Loucy (cell line): ENCODE measurements around the gene CRISP2.

Experiments
- H2AFZ ChIP-seq: fragments of 200-600 bp; sonication (generic); 2 replicates; pipeline ENCODE4 v1.6.0; 2016; ENCODE audit warnings: antibody characterized with exemption, mild to moderate bottlenecking, low read length, moderate library complexity
- H3F3A ChIP-seq: fragments of 200-600 bp; 2 replicates; pipeline ENCODE4 v1.6.0; 2016; ENCODE audit warnings: antibody characterized with exemption, low read depth, mild to moderate bottlenecking
- H3K27me3 ChIP-seq: fragments of 200-600 bp; sonication (generic); 2 replicates; pipeline ENCODE4 v1.6.1; 2014; ENCODE audit warnings: low read length, mild to moderate bottlenecking; ENCODE audit not compliant: insufficient read depth, poor library complexity, severe bottlenecking
- H3K36me3 ChIP-seq: fragments of 200-600 bp; sonication (generic); 2 replicates; pipeline ENCODE4 v1.6.1; 2016; ENCODE audit warnings: low read length; ENCODE audit not compliant: insufficient read depth
- H3K4me1 ChIP-seq: fragments of 200-600 bp; sonication (generic); 2 replicates; pipeline ENCODE4 v1.5.1; 2014; ENCODE audit warnings: low read length, mild to moderate bottlenecking; ENCODE audit not compliant: insufficient read depth, poor library complexity, severe bottlenecking
- H3K4me2 ChIP-seq: fragments of 200-600 bp; sonication (generic); 2 replicates; pipeline ENCODE4 v1.6.0; 2014; ENCODE audit warnings: antibody characterized with exemption, low read length, low read depth, mild to moderate bottlenecking; ENCODE audit not compliant: poor library complexity, severe bottlenecking
- H3K4me3 ChIP-seq: fragments of 200-600 bp; sonication (generic); 2 replicates; pipeline ENCODE4 v1.5.1; 2014; ENCODE audit warnings: low read length, mild to moderate bottlenecking, mixed read lengths; ENCODE audit not compliant: poor library complexity, severe bottlenecking
- H3K79me2 ChIP-seq: fragments of 200-600 bp; sonication (generic); 2 replicates; pipeline ENCODE4 v1.6.1; 2014; ENCODE audit warnings: low read length; ENCODE audit not compliant: insufficient read depth
- H3K9ac ChIP-seq: fragments of 200-600 bp; sonication (generic); 2 replicates; pipeline ENCODE4 v1.6.0; 2014; ENCODE audit warnings: mild to moderate bottlenecking, low read depth, low read length, moderate library complexity; ENCODE audit not compliant: poor library complexity, severe bottlenecking
- H3K9me2 ChIP-seq: fragments of 200-600 bp; sonication (generic); replicated peaks from 2 replicates; pipeline ENCODE4 v1.6.1; 2016; ENCODE audit warnings: low read depth, low read length, mixed read lengths
- H3K9me3 ChIP-seq: fragments of 200-600 bp; sonication (generic); 2 replicates; pipeline ENCODE4 v1.6.1; 2014; ENCODE audit warnings: mild to moderate bottlenecking, antibody characterized with exemption, low read length, low read depth; ENCODE audit not compliant: insufficient read depth
- H4K20me1 ChIP-seq: fragments of 200-600 bp; sonication (generic); 2 replicates; pipeline ENCODE4 v1.6.0; 2014; ENCODE audit warnings: antibody characterized with exemption, low read length, mild to moderate bottlenecking; ENCODE audit not compliant: insufficient read depth, poor library complexity, severe bottlenecking
- EZH2phosphoT487 ChIP-seq: fragments of 200-600 bp; IDR thresholded peaks from 2 replicates; pipeline ENCODE4 v1.6.1; 2018; ENCODE audit warnings: antibody characterized with exemption, mild to moderate bottlenecking, moderate library complexity, borderline replicate concordance
- TF ChIP-seq, protein P1 (sequence below): fragments of 200-600 bp; sonication (generic); conservative IDR thresholded peaks from 2 replicates; pipeline ENCODE4 v1.5.1; 2014; ENCODE audit warnings: mild to moderate bottlenecking, antibody characterized with exemption, low read length

CRISP2 gene

DNA sequence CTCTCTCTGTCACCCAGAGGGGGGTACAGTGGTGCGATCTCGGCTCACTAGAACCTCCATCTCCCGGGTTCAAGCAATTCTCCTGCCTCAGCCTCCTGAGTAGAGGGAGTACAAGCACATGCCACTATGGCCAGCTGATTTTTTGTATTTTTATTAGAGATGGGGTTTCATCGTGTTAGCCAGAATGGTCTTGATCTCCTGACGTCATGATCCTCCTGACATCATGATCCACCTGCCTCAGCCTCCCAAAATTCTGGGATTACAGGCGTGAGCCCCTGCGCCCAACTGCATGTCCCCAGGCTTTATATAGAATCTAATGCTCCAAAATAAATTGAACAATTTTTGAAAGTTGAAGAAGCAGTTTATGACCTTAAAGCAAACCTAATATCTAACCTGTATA is 7.0 kb upstream of the CRISP2 start:
- H3K4me1 ChIP-seq, result no peaks in the 10 kb centered on the region
- no peak overlapping the region for H2AFZ ChIP-seq
- no peaks in the 10 kb centered on the region for H3K79me2 ChIP-seq
- H4K20me1 ChIP-seq, result no peaks in the 10 kb centered on the region
- H3K27me3 ChIP-seq, result no peaks in the 10 kb centered on the region
- no peaks in the 10 kb centered on the region; the same call in 1 of the 2 replicates for H3K9me3 ChIP-seq
- H3F3A ChIP-seq, result no peaks in the 10 kb centered on the region
- no peak overlapping the region for H3K4me3 ChIP-seq
- no peaks in the 10 kb centered on the region for H3K36me3 ChIP-seq
- no peaks in the 10 kb centered on the region for H3K9me2 ChIP-seq
- H3K9ac ChIP-seq, result no peak overlapping the region
- H3K4me2 ChIP-seq, result no peak overlapping the region
- TF ChIP-seq, protein P1, sequence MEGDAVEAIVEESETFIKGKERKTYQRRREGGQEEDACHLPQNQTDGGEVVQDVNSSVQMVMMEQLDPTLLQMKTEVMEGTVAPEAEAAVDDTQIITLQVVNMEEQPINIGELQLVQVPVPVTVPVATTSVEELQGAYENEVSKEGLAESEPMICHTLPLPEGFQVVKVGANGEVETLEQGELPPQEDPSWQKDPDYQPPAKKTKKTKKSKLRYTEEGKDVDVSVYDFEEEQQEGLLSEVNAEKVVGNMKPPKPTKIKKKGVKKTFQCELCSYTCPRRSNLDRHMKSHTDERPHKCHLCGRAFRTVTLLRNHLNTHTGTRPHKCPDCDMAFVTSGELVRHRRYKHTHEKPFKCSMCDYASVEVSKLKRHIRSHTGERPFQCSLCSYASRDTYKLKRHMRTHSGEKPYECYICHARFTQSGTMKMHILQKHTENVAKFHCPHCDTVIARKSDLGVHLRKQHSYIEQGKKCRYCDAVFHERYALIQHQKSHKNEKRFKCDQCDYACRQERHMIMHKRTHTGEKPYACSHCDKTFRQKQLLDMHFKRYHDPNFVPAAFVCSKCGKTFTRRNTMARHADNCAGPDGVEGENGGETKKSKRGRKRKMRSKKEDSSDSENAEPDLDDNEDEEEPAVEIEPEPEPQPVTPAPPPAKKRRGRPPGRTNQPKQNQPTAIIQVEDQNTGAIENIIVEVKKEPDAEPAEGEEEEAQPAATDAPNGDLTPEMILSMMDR, result no peak
- no peak for TF ChIP-seq EZH2phosphoT487

DNA sequence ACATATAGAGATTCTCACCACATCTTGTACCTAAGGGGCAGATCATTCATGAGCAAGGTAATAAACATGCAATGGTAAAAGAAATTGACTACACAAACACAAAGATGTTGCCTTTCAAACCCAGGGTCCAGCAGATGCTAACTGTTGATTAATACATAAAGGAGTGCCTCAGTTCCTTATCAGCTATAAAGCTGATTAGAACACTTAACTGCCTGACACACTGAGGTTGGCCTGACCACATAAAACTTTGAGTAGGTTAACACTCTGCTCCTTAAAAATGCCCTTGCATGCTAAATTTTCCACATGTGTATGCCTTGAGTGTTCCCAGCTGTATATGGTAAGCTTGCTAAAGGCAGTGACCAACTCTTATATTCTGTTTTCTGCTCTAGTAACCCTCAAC is 14.9 kb downstream of the CRISP2 start:
- H3K4me1 ChIP-seq, result no peaks in the 10 kb centered on the region
- H3K27me3 ChIP-seq, result no peaks in the 10 kb centered on the region
- no peak overlapping the region for H2AFZ ChIP-seq
- no peaks in the 10 kb centered on the region for H3F3A ChIP-seq
- H3K4me2 ChIP-seq, result no peak overlapping the region
- peaks cover 3% of the 10 kb centered on the region; the same call in 1 of the 2 replicates for H3K9me3 ChIP-seq
- no peak overlapping the region for H3K9ac ChIP-seq
- TF ChIP-seq EZH2phosphoT487, result no peak
- TF ChIP-seq, protein P1, result no peak
- no peak overlapping the region for H3K4me3 ChIP-seq
- H3K36me3 ChIP-seq, result no peaks in the 10 kb centered on the region
- no peaks in the 10 kb centered on the region for H3K9me2 ChIP-seq
- no peaks in the 10 kb centered on the region for H3K79me2 ChIP-seq
- no peaks in the 10 kb centered on the region for H4K20me1 ChIP-seq

DNA sequence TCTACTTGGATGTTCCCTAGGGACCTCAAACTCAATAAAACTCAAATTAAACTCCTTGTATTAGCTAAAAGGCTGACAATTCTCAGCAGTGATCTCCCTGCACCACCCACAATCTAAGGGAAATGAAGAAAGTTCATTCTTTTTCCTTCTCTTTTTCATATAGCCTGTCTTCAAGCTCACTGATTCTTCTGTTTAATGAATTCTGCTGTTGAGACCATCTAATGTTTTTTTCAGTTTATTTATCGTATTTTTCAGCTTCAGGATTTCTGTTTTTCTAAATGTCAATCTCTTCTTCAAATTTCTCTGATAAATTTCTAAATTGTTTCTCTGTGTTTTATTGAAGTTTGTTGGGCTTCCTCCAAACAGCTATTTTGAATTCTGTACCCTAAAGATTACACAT is 19.8 kb downstream of the CRISP2 start:
- Histone ChIP-seq H3K4me2 (no peak overlapping the region), H3K9ac (no peak overlapping the region), H3K27me3 (no peaks in the 10 kb centered on the region), H3K4me1 (no peaks in the 10 kb centered on the region), H3F3A (no peaks in the 10 kb centered on the region), H2AFZ (no peak overlapping the region), H4K20me1 (no peaks in the 10 kb centered on the region), H3K9me3 (peaks cover 3% of the 10 kb centered on the region; the same call in 1 of the 2 replicates), H3K4me3 (no peak overlapping the region), H3K36me3 (no peaks in the 10 kb centered on the region), H3K9me2 (no peaks in the 10 kb centered on the region), H3K79me2 (no peaks in the 10 kb centered on the region)
- TF ChIP-seq EZH2phosphoT487, result no peak

DNA sequence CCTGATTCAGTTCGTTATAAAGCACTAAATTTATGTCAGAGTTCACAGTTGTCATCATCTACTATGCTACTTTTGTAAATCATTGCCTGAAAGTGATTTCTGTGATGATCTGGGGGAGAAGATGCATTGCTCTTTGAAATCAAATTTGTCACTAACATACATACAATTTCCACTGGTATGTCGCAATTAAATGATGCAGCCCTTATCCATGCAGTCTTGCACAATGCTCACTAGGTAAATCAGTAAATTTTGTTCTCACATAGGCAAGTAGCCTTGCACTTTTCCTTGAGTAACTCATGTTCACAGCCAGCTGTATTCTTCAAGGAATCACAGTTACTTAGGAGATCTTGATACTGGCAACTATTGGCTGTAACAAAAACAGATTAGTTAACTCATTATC is 20.8 kb downstream of the CRISP2 start:
- Histone ChIP-seq H3K4me1 (no peaks in the 10 kb centered on the region), H3K36me3 (no peaks in the 10 kb centered on the region), H3K9me2 (no peaks in the 10 kb centered on the region), H3K4me2 (no peak overlapping the region), H3K27me3 (no peaks in the 10 kb centered on the region), H3F3A (no peaks in the 10 kb centered on the region), H3K9ac (no peak overlapping the region), H3K4me3 (no peak overlapping the region), H4K20me1 (no peaks in the 10 kb centered on the region), H2AFZ (no peak overlapping the region), H3K9me3 (peaks cover 3% of the 10 kb centered on the region; the same call in 1 of the 2 replicates), H3K79me2 (no peaks in the 10 kb centered on the region)
- TF ChIP-seq EZH2phosphoT487, result no peak
- TF ChIP-seq, protein P1, result no peak
